D721Med (cell line): ENCODE data around the gene STK11IP.

ENCODE experiments used
- DNase-seq: peaks from one replicate; pipeline ENCODE4 v3.0.0; 2011; ENCODE audit warnings: low spot score; ENCODE audit not compliant: insufficient read length
- FAIRE-seq: peaks from 2 replicates; lab custom pipeline; 2011; peaks lifted over from hg19 to GRCh38; lab: Jason Lieb, UNC
- CTCF ChIP-seq: IDR thresholded peaks from 2 replicates; pipeline ENCODE4 v1.5.1; 2012; ENCODE audit warnings: mild to moderate bottlenecking, control low read depth; ENCODE audit not compliant: insufficient read depth; ENCODE audit errors: missing control alignments

STK11IP gene

GRCh38 chr2:219563271-219563928 lies 34.3 kb upstream of the STK11IP start:
- FAIRE-seq = no peak
- no peak for TF ChIP-seq CTCF

GRCh38 chr2:219565130-219566080 lies 32.3 kb upstream of the STK11IP start:
- no peak for FAIRE-seq
- no peak for TF ChIP-seq CTCF
- DNase-seq = peak; percentile 10

More at GRCh38 chr2:219563271-219563928, 34.3 kb upstream of the STK11IP start:
- no peak for DNase-seq

- FAIRE-seq = no peak
Observed at GRCh38 chr2:219566640-219567039, 31.0 kb upstream of the STK11IP start.

GRCh38 chr2:219567131-219567530 lies 30.5 kb upstream of the STK11IP start:
- no peak for DNase-seq
- no peak for FAIRE-seq
- no peak for TF ChIP-seq CTCF

More at GRCh38 chr2:219566640-219567039, 31.0 kb upstream of the STK11IP start:
- TF ChIP-seq CTCF = no peak
- DNase-seq = no peak

- DNase-seq (no peak), FAIRE-seq (no peak)
- TF ChIP-seq CTCF = no peak
Observed at GRCh38 chr2:219567791-219568361, 29.8 kb upstream of the STK11IP start.

GRCh38 chr2:219569041-219569440 lies 28.6 kb upstream of the STK11IP start:
- FAIRE-seq (no peak), DNase-seq (no peak)
- TF ChIP-seq CTCF = no peak
